Stimulated activated CD4-positive, alpha-beta T cell treated with anti-CD3 and anti-CD28 coated beads, Interleukin-1b, Interleukin-23, amount 100 ng/mL, for 24 hours (primary cell): ENCODE results near the gene ZDHHC4.
"Not testable (repeated sequence)": the region's sequence is repeated elsewhere in the genome, so short reads cannot be mapped to it uniquely, and the experiment has no call there.

Experiments
- DNase-seq, 4 experiments: peaks; one replicate each; pipeline ENCODE4 v3.0.0-alpha.2; 2020; ENCODE audit warnings: low read depth in 4 of 4, low spot score in 1 of 4

ZDHHC4 gene

DNA sequence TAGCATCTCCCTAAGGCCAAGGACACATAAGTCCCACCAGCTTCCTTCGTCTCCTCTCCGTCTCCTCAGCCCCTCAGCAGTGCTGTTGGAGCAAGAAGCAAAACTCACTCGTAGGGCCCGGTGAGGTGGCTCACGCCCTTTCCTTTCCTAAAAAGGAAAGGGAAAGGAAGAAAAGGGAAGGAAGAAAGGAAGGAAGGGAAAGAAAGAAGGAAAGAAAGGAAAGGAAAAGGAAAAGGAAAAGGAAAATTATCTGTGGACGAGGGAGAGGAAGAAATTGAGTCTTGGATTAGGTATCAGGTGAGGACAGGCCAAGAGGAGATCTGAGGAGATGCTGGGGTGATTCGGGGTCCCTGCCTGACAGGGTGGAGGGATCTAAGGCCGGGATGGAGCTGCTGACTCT, 56.8 kb downstream of the ZDHHC4 start:
- no peak for DNase-seq

DNA sequence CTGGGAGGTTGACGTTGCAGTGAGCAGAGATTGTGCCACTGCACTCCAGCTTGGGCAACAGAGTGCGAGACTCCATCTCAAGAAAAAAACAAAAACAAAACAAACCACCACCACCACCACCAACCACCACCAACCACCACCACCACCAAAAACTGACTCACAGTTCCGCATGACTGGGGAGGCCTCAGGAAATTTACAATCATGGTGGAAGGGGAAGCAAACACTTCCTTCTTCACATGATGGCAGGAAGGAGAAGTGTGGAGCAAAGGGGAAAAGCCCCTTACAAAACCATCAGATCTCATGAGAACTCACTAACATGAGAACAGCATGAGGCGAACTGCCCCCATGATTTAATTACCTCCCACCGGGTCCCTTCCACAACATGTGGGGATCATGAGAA, 57.7 kb downstream of the ZDHHC4 start:
- not testable (repeated sequence) for DNase-seq

DNA sequence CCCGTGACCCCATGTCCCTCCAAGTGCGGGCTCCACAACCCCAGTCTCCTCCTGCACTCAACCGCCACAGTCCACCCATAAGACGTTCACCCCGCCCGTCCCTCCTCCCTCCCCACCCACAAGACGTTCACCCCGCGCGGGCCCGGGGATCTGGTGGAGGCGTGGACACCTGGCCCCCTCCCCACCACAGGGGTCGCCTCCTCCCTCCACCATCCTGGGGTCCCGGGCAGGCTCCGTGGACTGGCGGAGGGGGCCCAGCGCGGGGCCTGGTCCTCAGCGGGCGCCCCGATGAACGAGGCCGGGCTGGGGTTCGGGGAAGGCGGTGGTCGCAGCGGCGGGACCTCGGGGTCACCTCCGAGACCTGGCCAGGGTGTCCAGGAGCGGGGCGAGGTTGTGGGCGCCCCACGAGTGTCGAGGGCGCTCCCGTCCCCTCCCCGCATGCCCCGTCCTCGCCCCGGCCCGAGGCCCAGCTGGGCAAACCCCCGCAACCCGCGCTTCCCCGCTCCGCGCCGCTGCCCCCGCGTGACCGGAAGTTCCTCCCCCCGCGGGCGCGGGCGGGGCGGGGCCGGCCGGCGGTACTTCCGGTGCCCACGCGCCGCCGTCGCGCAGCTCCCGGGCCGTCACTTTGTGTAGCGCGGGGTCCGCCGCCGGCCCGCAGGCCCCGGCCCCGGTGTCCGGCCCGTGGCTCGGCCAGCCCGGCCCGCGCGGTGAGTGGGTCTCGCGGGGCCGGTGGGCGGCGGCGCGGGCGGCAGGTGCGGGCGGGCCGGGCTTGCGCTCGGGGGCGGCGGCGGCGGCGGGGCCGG, 59.7 kb downstream of the ZDHHC4 start, which contains the start of gene ZNF316:
Gene ZNF316, plus strand, starts transcription at position 578 of the 803 bp plus-strand sequence. CDS start 5,092 bp downstream, outside the sequence.
- DNase-seq, result peak in 3 of 4 experiments; percentile 36 to 53 (median 41)

DNA sequence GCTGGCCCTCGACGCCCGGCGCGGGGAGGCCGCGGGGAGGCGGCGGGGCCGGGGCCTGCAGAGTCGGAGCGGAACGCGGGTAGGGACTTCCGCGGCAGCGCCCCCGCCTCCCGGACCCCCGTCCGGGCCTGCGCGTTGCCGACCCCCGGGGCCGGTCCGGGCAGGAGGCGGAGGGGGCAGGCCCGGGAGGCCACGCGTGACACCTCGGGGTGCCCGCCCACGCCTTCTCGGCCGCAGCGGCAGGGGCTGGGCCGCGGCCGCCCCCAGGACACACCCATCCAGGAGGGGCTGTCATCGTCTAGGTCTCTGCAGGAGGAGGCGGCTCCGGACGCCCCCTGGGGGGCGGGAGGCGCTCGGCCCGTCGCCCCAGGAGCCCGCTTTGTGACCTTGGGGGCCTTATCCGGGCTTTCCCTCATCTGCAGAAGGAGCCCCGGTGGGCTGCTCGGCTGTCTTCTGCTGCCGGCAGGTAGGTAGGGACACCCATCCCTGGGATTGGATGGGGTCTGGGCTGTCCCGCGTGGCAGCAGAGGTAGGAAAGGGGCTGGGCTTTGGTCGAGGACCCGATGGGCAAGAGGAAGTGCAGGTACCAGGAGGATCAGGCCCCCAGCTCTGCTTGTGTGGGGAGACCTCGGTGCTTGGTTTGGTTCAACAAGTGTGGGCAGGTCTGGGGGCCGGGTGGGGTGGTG, 60.4 kb downstream of the ZDHHC4 start:
- DNase-seq, result peak in 2 of 4 experiments; percentile 17 to 30
